Sigmoid colon (tissue), 4 donors: ENCODE measurements around the gene TSC2.
A peak's percentile ranks its signal among the peaks of the same experiment; 100 is the strongest.

Source experiments
- CTCF ChIP-seq, 4 experiments: fragments of 450-650 bp in 3 of 4; fragments of 200-600 bp in 1 of 4; IDR thresholded peaks; one replicate each; pipeline ENCODE4 v1.5.1; 2016 to 2019; ENCODE audit warnings: antibody characterized with exemption in 4 of 4, mild to moderate bottlenecking in 3 of 4, moderate library complexity in 2 of 4
- EP300 ChIP-seq, 4 donors: sonication (generic); formaldehyde crosslinking; IDR thresholded peaks; one replicate each; pipeline ENCODE4 v1.6.1; 2017; ENCODE audit warnings: antibody characterized with exemption in 4 of 4
- POLR2A ChIP-seq, 2 donors: fragments of 450-650 bp; IDR thresholded peaks; one replicate each; pipeline ENCODE4 v1.6.1; 2016; ENCODE audit warnings: antibody characterized with exemption in 2 of 2, mild to moderate bottlenecking in 2 of 2, moderate library complexity in 2 of 2

- TF ChIP-seq POLR2A (IDR thresholded peaks at IDR 0.05) (no peak), CTCF (IDR thresholded peaks at IDR 0.05) (peak in 3 of 4 experiments; percentile 29 to 48 (median 31)), EP300 (IDR thresholded peaks at IDR 0.05) (no peak)
Measured at GRCh38 chr16:2047330-2048115, at the start of gene TSC2, which contains the start of gene NTHL1.
